ENCODE results near the gene DNAH14.

DNA sequence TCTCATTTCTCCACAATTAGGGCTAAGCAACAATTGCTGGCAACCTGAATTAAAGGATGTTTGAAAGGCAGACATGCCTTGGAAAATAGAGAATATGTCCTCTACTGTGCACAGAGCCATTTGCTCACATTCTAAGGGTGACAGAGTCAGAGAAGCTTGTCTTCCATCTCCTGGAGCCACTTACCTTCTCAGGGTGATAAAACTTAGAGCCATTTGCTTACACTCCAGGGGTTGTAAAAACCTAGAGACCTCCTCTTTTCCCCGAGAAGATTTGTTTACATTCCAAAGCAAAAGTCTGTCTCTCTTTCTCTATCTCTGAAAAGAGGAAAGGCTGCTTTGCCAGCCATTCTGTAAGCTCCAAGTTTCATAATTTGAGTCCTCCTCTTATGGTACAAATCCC lies 437.1 kb downstream of the DNAH14 start:
- TF ChIP-seq, protein P1, sequence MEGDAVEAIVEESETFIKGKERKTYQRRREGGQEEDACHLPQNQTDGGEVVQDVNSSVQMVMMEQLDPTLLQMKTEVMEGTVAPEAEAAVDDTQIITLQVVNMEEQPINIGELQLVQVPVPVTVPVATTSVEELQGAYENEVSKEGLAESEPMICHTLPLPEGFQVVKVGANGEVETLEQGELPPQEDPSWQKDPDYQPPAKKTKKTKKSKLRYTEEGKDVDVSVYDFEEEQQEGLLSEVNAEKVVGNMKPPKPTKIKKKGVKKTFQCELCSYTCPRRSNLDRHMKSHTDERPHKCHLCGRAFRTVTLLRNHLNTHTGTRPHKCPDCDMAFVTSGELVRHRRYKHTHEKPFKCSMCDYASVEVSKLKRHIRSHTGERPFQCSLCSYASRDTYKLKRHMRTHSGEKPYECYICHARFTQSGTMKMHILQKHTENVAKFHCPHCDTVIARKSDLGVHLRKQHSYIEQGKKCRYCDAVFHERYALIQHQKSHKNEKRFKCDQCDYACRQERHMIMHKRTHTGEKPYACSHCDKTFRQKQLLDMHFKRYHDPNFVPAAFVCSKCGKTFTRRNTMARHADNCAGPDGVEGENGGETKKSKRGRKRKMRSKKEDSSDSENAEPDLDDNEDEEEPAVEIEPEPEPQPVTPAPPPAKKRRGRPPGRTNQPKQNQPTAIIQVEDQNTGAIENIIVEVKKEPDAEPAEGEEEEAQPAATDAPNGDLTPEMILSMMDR (IDR thresholded peaks at IDR 0.05) = no peak
- no peak for TF ChIP-seq EZH2 (IDR thresholded peaks at IDR 0.05; ENCODE audit: borderline replicate concordance, insufficient read depth, low read depth, low read length, poor library complexity, severe bottlenecking)

All from B cell (primary cell).